Endothelial cell of umbilical vein (primary cell): ENCODE results near the gene NEDD4L. TPM values are rescaled to one million over a fixed set of nuclear protein-coding genes. Genes with fewer than 3 reads are reported as not detected.

Experiments used
- BruUV-seq: library from RNA; stranded (reverse); fragments of 400-500 nt; replicated peaks from 2 replicates; lab custom pipeline; 2021; lab: Mats Ljungman, UMichigan
- CTCF ChIA-PET: fragments of 300-600, 350-600 bp; sonication (Branson Sonifier 250); formaldehyde crosslinking; loops from one replicate; lab custom pipeline; 2021; ENCODE audit warnings: antibody characterized with exemption, inconsistent platforms; lab: Charles Lee
- POLR2A ChIA-PET: fragments of 300-600, 350-600 bp; sonication (Branson Sonifier 250); formaldehyde crosslinking; loops from one replicate; lab custom pipeline; 2021; ENCODE audit warnings: antibody characterized with exemption, inconsistent platforms; lab: Charles Lee
- DNase-seq: peaks from one replicate; pipeline ENCODE4 v3.0.0-alpha.2; 2011; ENCODE audit warnings: low read depth, low spot score
- FAIRE-seq: peaks from 2 replicates; lab custom pipeline; 2011; peaks lifted over from hg19 to GRCh38; lab: Jason Lieb, UNC
- H2AFZ ChIP-seq: 2 replicates; pipeline ENCODE4 v1.6.0; 2012; ENCODE audit warnings: low read depth, low read length, control low read depth, inconsistent platforms
- H3K27ac ChIP-seq: 2 replicates; pipeline ENCODE4 v1.5.1; 2011; ENCODE audit warnings: low read depth, mild to moderate bottlenecking, control low read depth, low read length, moderate library complexity; ENCODE audit not compliant: insufficient read depth
- H3K27me3 ChIP-seq, 2 experiments: 2 replicates each; pipeline versions ENCODE4 v1.6.0 to v1.6.1; 2011; ENCODE audit warnings: low read length in 2 of 2, mixed read lengths in 1 of 2; ENCODE audit not compliant: control insufficient read depth in 2 of 2, insufficient read depth in 2 of 2
- H3K36me3 ChIP-seq, 2 experiments: 2 replicates in 1 of 2; 3 replicates in 1 of 2; pipeline ENCODE4 v1.5.1; 2011; ENCODE audit warnings: low read length in 2 of 2, mild to moderate bottlenecking in 1 of 2, moderate library complexity in 1 of 2; ENCODE audit not compliant: control insufficient read depth in 2 of 2, insufficient read depth in 2 of 2; ENCODE audit errors: extremely low read depth in 1 of 2
- H3K4me1 ChIP-seq: 3 replicates; pipeline ENCODE4 v1.5.1; 2011; ENCODE audit warnings: mild to moderate bottlenecking, low read length; ENCODE audit not compliant: control insufficient read depth, insufficient read depth; ENCODE audit errors: extremely low read depth
- H3K4me2 ChIP-seq: 2 replicates; pipeline ENCODE4 v1.6.1; 2011; ENCODE audit warnings: low read length, control low read depth, mixed read lengths; ENCODE audit not compliant: insufficient read depth
- H3K4me3 ChIP-seq, 3 experiments: fragments of 200-600 bp in 1 of 3; sonication (generic), shearing (Covaris generic) in 1 of 3; replicated peaks in 1 of 3; 2 replicates each; pipeline ENCODE4 v1.5.1; 2011 to 2016; ENCODE audit warnings: control low read depth in 3 of 3, low read length in 3 of 3, mild to moderate bottlenecking in 2 of 3, inconsistent platforms in 1 of 3, low read depth in 1 of 3, moderate library complexity in 1 of 3; ENCODE audit not compliant: insufficient read depth in 1 of 3
- H3K79me2 ChIP-seq: 2 replicates; pipeline ENCODE4 v1.6.0; 2012; ENCODE audit warnings: low read length, inconsistent platforms; ENCODE audit not compliant: control insufficient read depth, insufficient read depth
- H3K9ac ChIP-seq: replicated peaks from 2 replicates; pipeline ENCODE3; 2011; ENCODE audit warnings: low read length, control low read depth; ENCODE audit not compliant: insufficient read depth; ENCODE audit errors: extremely low read depth
- H3K9me1 ChIP-seq: replicated peaks from 3 replicates; pipeline ENCODE4 v1.6.0; 2011; ENCODE audit warnings: mild to moderate bottlenecking, low read length; ENCODE audit not compliant: control insufficient read depth, insufficient read depth; ENCODE audit errors: extremely low read depth
- H3K9me3 ChIP-seq: replicated peaks from 2 replicates; pipeline ENCODE4 v1.5.1; 2012; ENCODE audit warnings: low read length, inconsistent platforms; ENCODE audit not compliant: control insufficient read depth, insufficient read depth
- H4K20me1 ChIP-seq: replicated peaks from 2 replicates; pipeline ENCODE3; 2011; ENCODE audit warnings: mild to moderate bottlenecking, low read length; ENCODE audit not compliant: control insufficient read depth, insufficient read depth; ENCODE audit errors: extremely low read depth
- CTCF ChIP-seq, 2 donors: IDR thresholded peaks; 1 replicate in 1 of 2; 2 replicates in 1 of 2; pipeline ENCODE4 v1.5.1; 2011; ENCODE audit warnings: low read length in 2 of 2, mild to moderate bottlenecking in 2 of 2, moderate library complexity in 2 of 2, control low read depth in 1 of 2, inconsistent platforms in 1 of 2, low read depth in 1 of 2; ENCODE audit not compliant: insufficient read depth in 1 of 2; ENCODE audit errors: extremely low read depth in 1 of 2
- EZH2 ChIP-seq: IDR thresholded peaks from 2 replicates; pipeline ENCODE4 v1.6.1; 2012; ENCODE audit warnings: borderline replicate concordance, low read depth, mild to moderate bottlenecking, moderate library complexity, low read length, inconsistent platforms; ENCODE audit not compliant: severe bottlenecking
- FOS ChIP-seq: IDR thresholded peaks from 2 replicates; pipeline ENCODE4 v1.6.1; 2011; ENCODE audit warnings: mild to moderate bottlenecking, low read length, moderate library complexity, borderline replicate concordance; ENCODE audit not compliant: insufficient read depth
- GATA2 ChIP-seq: IDR thresholded peaks from 2 replicates; pipeline ENCODE4 v1.7.0; 2011; ENCODE audit warnings: low read depth, mild to moderate bottlenecking, moderate library complexity, mixed read lengths, low read length; ENCODE audit not compliant: insufficient read length, insufficient read depth
- JUN ChIP-seq: IDR thresholded peaks from 2 replicates; pipeline ENCODE4 v1.6.1; 2011; ENCODE audit warnings: borderline replicate concordance, low read depth; ENCODE audit not compliant: insufficient read length, insufficient read depth
- MAX ChIP-seq: IDR thresholded peaks from 2 replicates; pipeline ENCODE4 v1.6.1; 2011; ENCODE audit not compliant: insufficient read depth, insufficient read length
- MYC ChIP-seq: IDR thresholded peaks from one replicate; pipeline ENCODE4 v1.6.1; 2011; ENCODE audit warnings: mild to moderate bottlenecking, low read depth, low read length
- POLR2A ChIP-seq: IDR thresholded peaks from 2 replicates; pipeline ENCODE4 v1.6.1; 2012; ENCODE audit warnings: low read depth, mild to moderate bottlenecking, control low read depth, low read length
- POLR2AphosphoS5 ChIP-seq: IDR thresholded peaks from 2 replicates; pipeline ENCODE4 v1.6.1; 2012; ENCODE audit warnings: low read depth, mild to moderate bottlenecking, control low read depth, low read length, moderate library complexity; ENCODE audit not compliant: insufficient read depth
- dilution Hi-C: fragments of 300-500 bp; cut with MboI; formaldehyde crosslinking; loops from one replicate; pipeline ENCODE4 v1.15.0; 2019; ENCODE audit warnings: low sequenced_read_pairs; ENCODE audit not compliant: extremely low pct_ligation_motif_present
- intact Hi-C: fragments of 100-400 bp; cut with micrococcal nuclease; formaldehyde crosslinking; loops from one replicate; pipeline ENCODE4 v1.10.0; 2022
- polyA plus RNA-seq, 4 experiments: library from polyadenylated mRNA; depleted of rRNA in 3 of 4; stranded (reverse) in 3 of 4; unstranded in 1 of 4; fragments of >200 nt; gene quantifications; 2 replicates each; pipeline versions ENCODE4 v1.2.1 to v1.2.3, GENCODE V29; 2011 to 2012; ENCODE audit warnings: missing spikeins in 1 of 4
- total RNA-seq: library from RNA; stranded (reverse); gene quantifications from 2 replicates; pipeline ENCODE4 v1.2.3, GENCODE V29; 2021

Gene NEDD4L
- total and polyA plus RNA-seq, 2 donors (not counting 3 experiments of a cell fraction or from before 2014, with no cell fraction given), result 20.5 to 78.9 TPM

GRCh38 chr18:58201268-58201667 is 157.2 kb downstream of the NEDD4L start:
- TSS peak; percentile 88 for BruUV-seq
- ChIA-PET POLR2A (no interaction called here), CTCF (no interaction called here)
- no peak overlapping the region for H2AFZ ChIP-seq
- no peak overlapping the region for H3K27ac ChIP-seq
- H3K4me3 ChIP-seq, result no peak overlapping the region
- no peaks in the 10 kb centered on the region for H3K79me2 ChIP-seq
- H3K4me2 ChIP-seq, result no peak overlapping the region
- H3K27me3 ChIP-seq, result no peaks in the 10 kb centered on the region
- H3K9ac ChIP-seq, result no peak overlapping the region
- FAIRE-seq (no peak), DNase-seq (no peak)
- no peaks in the 10 kb centered on the region for H3K9me1 ChIP-seq
- dilution Hi-C loops, result no loop called here
- peaks cover 7% of the 10 kb centered on the region for H3K4me1 ChIP-seq
- H3K9me3 ChIP-seq, result no peaks in the 10 kb centered on the region
- H3K36me3 ChIP-seq, result no peaks in the 10 kb centered on the region
- intact Hi-C loops, result no loop called here
- TF ChIP-seq EZH2, result no peak
- TF ChIP-seq POLR2A, result no peak
- no peak for TF ChIP-seq MYC
- no peak for TF ChIP-seq POLR2AphosphoS5
- TF ChIP-seq CTCF (IDR thresholded peaks at IDR 0.05; ENCODE audit: extremely low read depth in 1 of 2, insufficient read depth in 1 of 2, low read depth in 1 of 2, low read length in 2 of 2), result no peak
- TF ChIP-seq GATA2, result no peak
- TF ChIP-seq MAX, result no peak
- no peak for TF ChIP-seq FOS
- no peak for TF ChIP-seq JUN
- no peaks in the 10 kb centered on the region for H4K20me1 ChIP-seq
